Stomach (tissue), 9 donors: ENCODE data around the gene CYP1A2. TPM values are rescaled to one million over a fixed set of nuclear protein-coding genes. Genes with fewer than 3 reads are reported as not detected.

Source experiments
- DNase-seq, 2 donors: peaks; one replicate each; pipeline versions ENCODE4 v3.0.0 to v3.0.0-alpha.2; 2013 to 2019
- H3K27ac ChIP-seq, 5 donors: fragments of 200-600 bp in 4 of 5; sonication (generic) in 4 of 5; one replicate each; pipeline ENCODE4 v1.5.1; 2013 to 2019; ENCODE audit warnings: mild to moderate bottlenecking in 1 of 5, moderate library complexity in 1 of 5
- H3K27me3 ChIP-seq, 3 donors: fragments of 200-600 bp; sonication (generic); one replicate each; pipeline ENCODE4 v1.5.1; 2017 to 2019; ENCODE audit warnings: mixed run types in 1 of 3
- H3K36me3 ChIP-seq, 4 donors: fragments of 200-600 bp; sonication (generic); 1 replicate in 3 of 4; 2 replicates in 1 of 4; pipeline ENCODE4 v1.5.1; 2016 to 2019
- H3K4me1 ChIP-seq, 4 donors: fragments of 200-600 bp; sonication (generic); one replicate each; pipeline ENCODE4 v1.5.1; 2016 to 2019
- H3K4me3 ChIP-seq, 4 donors: fragments of 200-600 bp; sonication (generic) in 3 of 4; one replicate each; pipeline ENCODE4 v1.5.1; 2016 to 2019; ENCODE audit warnings: mild to moderate bottlenecking in 1 of 4
- H3K9me3 ChIP-seq, 4 donors: fragments of 200-600 bp; sonication (generic); one replicate each; pipeline ENCODE4 v1.5.1; 2016 to 2019
- EP300 ChIP-seq: sonication (generic); formaldehyde crosslinking; IDR thresholded peaks from one replicate; pipeline ENCODE4 v1.6.1; 2017; ENCODE audit warnings: antibody characterized with exemption
- POLR2A ChIP-seq, 4 donors: fragments of 450-650 bp; IDR thresholded peaks; one replicate each; pipeline ENCODE4 v1.6.1; 2016; ENCODE audit warnings: antibody characterized with exemption in 4 of 4, control low read depth in 2 of 4, mild to moderate bottlenecking in 1 of 4, moderate library complexity in 1 of 4
- POLR2AphosphoS5 ChIP-seq, 3 donors: sonication (generic); formaldehyde crosslinking; IDR thresholded peaks; one replicate each; pipeline ENCODE4 v1.6.1; 2016; ENCODE audit warnings: antibody characterized with exemption in 3 of 3
- WGBS, 5 donors: extraction: QIAGEN DNeasy Blood & Tissue Kit in 3 of 5; methylation state at CpG; one replicate each; pipeline versions ENCODE4 v1.1.5 to v1.1.7; 2013 to 2018; 5-methylcytosine and 5-hydroxymethylcytosine counted together
- intact Hi-C: fragments of 100-400 bp; cut with DNase I; formaldehyde crosslinking; loops from one replicate; pipeline ENCODE4 v1.15.1; 2023; ENCODE audit warnings: low total_unique reads
- polyA plus RNA-seq, 3 donors: library from polyadenylated mRNA; stranded (reverse); fragments of 200-250 nt; gene quantifications; one replicate each; pipeline ENCODE4 v1.2.3, GENCODE V29; 2013
- total RNA-seq, 5 donors: library from RNA; depleted of rRNA; stranded (reverse); fragments of >200 nt; gene quantifications; one replicate each; pipeline versions ENCODE4 v1.1.0 to v1.2.3, GENCODE V29; 2014 to 2016
- TF ChIP-seq, protein P1 (sequence below), 7 experiments: fragments of 450-650 bp in 4 of 7; fragments of 200-600 bp in 3 of 7; sonication (generic) in 3 of 7; IDR thresholded peaks; one replicate each; pipeline ENCODE4 v1.5.1; 2016 to 2019; ENCODE audit warnings: antibody characterized with exemption in 7 of 7, control low read depth in 2 of 7, mild to moderate bottlenecking in 1 of 7
- donor health status: healthy with polysubstance abuse.
- donor health status: Bipolar disorder and iron deficiency.
- donor health status: healthy.

The CYP1A2 gene
- total and polyA plus RNA-seq, 8 donors, result not detected

DNA sequence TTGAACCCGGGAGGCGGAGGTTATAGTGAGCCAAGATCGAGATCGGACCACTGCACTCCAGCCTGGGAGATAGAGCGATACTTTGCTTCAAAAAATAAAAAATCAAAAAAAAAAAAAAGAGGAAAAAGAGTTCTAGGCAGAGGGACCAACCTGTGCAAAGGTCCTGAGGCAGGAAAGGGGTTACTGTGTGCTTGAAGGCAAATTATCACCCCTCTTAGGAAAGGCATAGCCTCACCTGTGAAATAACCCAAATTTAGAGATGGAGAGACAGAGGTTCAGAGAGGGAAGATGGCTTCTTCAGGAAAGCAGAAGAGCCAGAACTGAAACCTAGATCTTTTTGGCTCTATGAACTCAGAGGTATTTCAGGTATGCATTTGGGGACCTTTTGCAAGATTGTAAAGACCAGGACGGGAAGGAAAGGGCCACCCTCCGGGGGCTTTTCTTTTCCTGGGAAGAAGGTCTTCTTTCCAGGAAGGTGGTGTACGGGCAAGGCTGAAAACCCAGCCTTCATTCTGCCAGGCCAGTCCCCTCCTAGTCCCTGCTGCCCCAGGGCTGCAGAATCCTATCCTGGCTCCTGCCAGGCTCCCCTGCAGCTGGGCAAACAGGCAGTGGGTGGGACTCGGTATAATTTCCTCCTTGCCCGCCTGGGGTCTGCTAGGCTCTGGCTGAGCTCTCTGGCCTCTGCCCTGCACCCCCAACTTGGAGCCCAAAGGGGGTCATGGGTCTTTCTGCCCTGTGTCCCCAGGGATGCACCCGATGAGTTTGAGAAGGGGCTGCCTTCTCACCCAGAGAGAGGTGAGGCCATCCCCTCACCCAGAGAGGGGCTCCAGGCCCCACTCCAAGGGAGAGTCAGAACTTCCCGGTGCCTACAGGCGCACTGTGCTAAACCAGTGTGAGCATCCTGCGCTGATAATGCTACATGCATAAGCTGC, 18.8 kb downstream of the CYP1A2 start:
- intact Hi-C loops, result loop anchor here (5.0 kb wide), 1 partner anchor 130 kb away; no protein-coding TSS in a partner anchor
- no peaks in the 10 kb centered on the region for H3K36me3 ChIP-seq
- WGBS, 5 donors, result 72 to 83% (median 78%) methylated on average over 14 of the region's 14 CpGs
- peaks cover 0 to 37% (median 0%) of the 10 kb centered on the region in 3 donors for H3K27me3 ChIP-seq
- peaks cover 0 to 17% (median 13%) of the 10 kb centered on the region in 4 donors for H3K4me1 ChIP-seq
- H3K27ac ChIP-seq, result no peak overlapping the region
- no peak for DNase-seq
- H3K9me3 ChIP-seq, result no peaks in the 10 kb centered on the region
- TF ChIP-seq POLR2AphosphoS5 (IDR thresholded peaks at IDR 0.05) (no peak), EP300 (no peak)
- TF ChIP-seq, protein P1, sequence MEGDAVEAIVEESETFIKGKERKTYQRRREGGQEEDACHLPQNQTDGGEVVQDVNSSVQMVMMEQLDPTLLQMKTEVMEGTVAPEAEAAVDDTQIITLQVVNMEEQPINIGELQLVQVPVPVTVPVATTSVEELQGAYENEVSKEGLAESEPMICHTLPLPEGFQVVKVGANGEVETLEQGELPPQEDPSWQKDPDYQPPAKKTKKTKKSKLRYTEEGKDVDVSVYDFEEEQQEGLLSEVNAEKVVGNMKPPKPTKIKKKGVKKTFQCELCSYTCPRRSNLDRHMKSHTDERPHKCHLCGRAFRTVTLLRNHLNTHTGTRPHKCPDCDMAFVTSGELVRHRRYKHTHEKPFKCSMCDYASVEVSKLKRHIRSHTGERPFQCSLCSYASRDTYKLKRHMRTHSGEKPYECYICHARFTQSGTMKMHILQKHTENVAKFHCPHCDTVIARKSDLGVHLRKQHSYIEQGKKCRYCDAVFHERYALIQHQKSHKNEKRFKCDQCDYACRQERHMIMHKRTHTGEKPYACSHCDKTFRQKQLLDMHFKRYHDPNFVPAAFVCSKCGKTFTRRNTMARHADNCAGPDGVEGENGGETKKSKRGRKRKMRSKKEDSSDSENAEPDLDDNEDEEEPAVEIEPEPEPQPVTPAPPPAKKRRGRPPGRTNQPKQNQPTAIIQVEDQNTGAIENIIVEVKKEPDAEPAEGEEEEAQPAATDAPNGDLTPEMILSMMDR (IDR thresholded peaks at IDR 0.05), result no peak
- no peak overlapping the region for H3K4me3 ChIP-seq

DNA sequence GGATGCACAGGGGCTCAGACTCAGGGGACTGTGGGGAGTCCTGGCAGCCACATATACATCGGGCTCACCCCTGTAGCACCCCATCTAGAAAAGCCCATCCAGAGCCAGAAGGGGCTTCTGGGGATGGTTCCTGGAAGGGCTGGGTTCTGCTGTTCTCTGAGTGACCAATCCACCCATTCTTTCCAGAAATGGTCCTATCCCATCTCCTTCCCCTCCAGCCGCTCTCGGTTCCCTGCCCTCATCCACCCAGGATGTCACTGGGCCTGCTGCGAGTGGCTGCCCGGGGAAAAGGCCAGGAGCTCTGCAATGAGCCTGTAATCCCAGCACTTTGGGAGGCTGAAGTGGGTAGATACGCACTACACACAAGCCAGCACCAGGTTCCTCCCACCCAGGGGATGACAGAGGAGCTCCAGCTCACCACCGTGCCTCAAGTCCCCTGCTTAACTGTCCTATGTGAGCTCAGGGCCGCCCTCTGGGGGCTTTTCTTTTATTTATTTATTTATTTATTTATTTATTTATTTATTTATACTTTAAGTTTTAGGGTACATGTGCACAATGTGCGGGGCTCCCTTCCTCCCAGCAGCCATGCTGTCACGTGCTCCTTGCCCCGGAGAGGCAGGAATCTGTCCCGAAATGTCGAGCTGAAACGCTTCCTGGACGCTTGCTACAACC, 19.6 kb downstream of the CYP1A2 start:
- Histone ChIP-seq H3K9me3 (no peaks in the 10 kb centered on the region), H3K27ac (no peak overlapping the region), H3K4me1 (peaks cover 0 to 17% (median 13%) of the 10 kb centered on the region in 4 donors), H3K4me3 (no peak overlapping the region), H3K36me3 (no peaks in the 10 kb centered on the region), H3K27me3 (peaks cover 0 to 29% (median 0%) of the 10 kb centered on the region in 3 donors)
- intact Hi-C loops, result loop anchor here (5.0 kb wide), 1 partner anchor 131 kb away; no protein-coding TSS in a partner anchor
- DNase-seq, result no peak
- TF ChIP-seq, protein P1 (IDR thresholded peaks at IDR 0.05), result no peak
- TF ChIP-seq EP300, result no peak
- no peak for TF ChIP-seq POLR2A (IDR thresholded peaks at IDR 0.05)
- no peak for TF ChIP-seq POLR2AphosphoS5 (IDR thresholded peaks at IDR 0.05)
- 32 to 36% (median 33%) methylated on average over 15 of the region's 15 CpGs for WGBS, 5 donors

DNA sequence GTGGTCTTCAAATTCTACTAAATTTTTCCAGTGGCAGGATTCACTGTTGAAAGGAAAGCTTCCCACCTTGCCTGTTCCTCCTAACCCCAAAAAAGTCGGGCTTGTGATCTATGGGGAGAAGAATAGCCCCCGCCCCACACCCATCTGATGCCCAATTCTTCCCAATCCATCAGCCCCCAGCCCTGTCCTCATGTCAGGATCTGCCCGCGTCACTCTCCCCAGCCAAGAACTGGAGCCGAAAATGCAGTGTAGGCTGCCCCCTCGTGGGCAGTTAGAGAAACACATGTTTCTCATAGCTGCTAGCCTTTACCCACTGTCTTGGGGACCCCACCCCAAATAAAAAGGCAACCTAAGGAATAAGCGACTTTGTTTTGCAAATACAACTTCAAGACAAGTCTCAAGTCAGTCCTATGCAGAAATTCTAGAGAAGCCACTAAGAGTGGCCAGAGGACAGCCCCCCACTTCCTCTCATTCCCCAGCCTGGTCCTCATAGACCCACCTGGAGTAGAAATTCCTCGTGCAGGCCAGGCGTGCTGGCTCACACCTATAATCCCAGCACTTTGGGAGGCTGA, 20.2 kb downstream of the CYP1A2 start:
- H3K27ac ChIP-seq, result no peak overlapping the region
- no peaks in the 10 kb centered on the region for H3K9me3 ChIP-seq
- intact Hi-C loops, result loop anchor here (5.0 kb wide), 1 partner anchor 132 kb away; no protein-coding TSS in a partner anchor
- TF ChIP-seq EP300 (no peak), POLR2A (IDR thresholded peaks at IDR 0.05) (no peak), POLR2AphosphoS5 (IDR thresholded peaks at IDR 0.05) (peak in 1 of 3 donors; percentile 25)
- TF ChIP-seq, protein P1 (IDR thresholded peaks at IDR 0.05), result peak in 5 of 7 experiments; percentile 59 to 87 (median 74)
- 2 to 8% (median 3%) methylated on average over 9 of the region's 9 CpGs for WGBS, 5 donors
- DNase-seq, result peak; percentile 75
- H3K27me3 ChIP-seq, result peaks cover 0 to 23% (median 0%) of the 10 kb centered on the region in 3 donors
- H3K4me1 ChIP-seq, result peaks cover 0 to 18% (median 15%) of the 10 kb centered on the region in 4 donors
- H3K4me3 ChIP-seq, result no peak overlapping the region
- no peaks in the 10 kb centered on the region for H3K36me3 ChIP-seq
